Fibroblast of lung (primary cell): ENCODE results near the gene ABCA4. TPM values are rescaled to one million over a fixed set of nuclear protein-coding genes. Genes with fewer than 3 reads are reported as not detected.
"Not testable (repeated sequence)": the region's sequence is repeated elsewhere in the genome, so short reads cannot be mapped to it uniquely, and the experiment has no call there.

Experiments
- DNase-seq, 2 donors: peaks; one replicate each; pipeline versions ENCODE4 v3.0.0 to v3.0.0-alpha.2; 2010; ENCODE audit warnings: low read depth in 2 of 2
- H2AFZ ChIP-seq: 2 replicates; pipeline ENCODE4 v1.5.1; 2012; ENCODE audit warnings: low read length, control low read depth, inconsistent platforms
- H3K27ac ChIP-seq: 2 replicates; pipeline ENCODE4 v1.5.1; 2011; ENCODE audit warnings: low read length, control low read depth; ENCODE audit not compliant: insufficient read depth
- H3K27me3 ChIP-seq: 2 replicates; pipeline ENCODE4 v1.5.1; 2011; ENCODE audit warnings: mild to moderate bottlenecking, low read length; ENCODE audit not compliant: control insufficient read depth, insufficient read depth
- H3K36me3 ChIP-seq: 2 replicates; pipeline ENCODE4 v1.5.1; 2011; ENCODE audit warnings: low read length; ENCODE audit not compliant: control insufficient read depth, insufficient read depth
- H3K4me1 ChIP-seq: 2 replicates; pipeline ENCODE4 v1.5.1; 2011; ENCODE audit warnings: low read length; ENCODE audit not compliant: control insufficient read depth, insufficient read depth; ENCODE audit errors: extremely low read depth
- H3K4me2 ChIP-seq: 2 replicates; pipeline ENCODE4 v1.5.1; 2011; ENCODE audit warnings: low read length, control low read depth; ENCODE audit not compliant: insufficient read depth; ENCODE audit errors: extremely low read depth
- H3K4me3 ChIP-seq, 4 experiments: fragments of 200-600 bp in 1 of 4; sonication (generic) in 1 of 4; replicated peaks in 1 of 4; 2 replicates each; pipeline ENCODE4 v1.5.1; 2011 to 2016; ENCODE audit warnings: low read length in 4 of 4, low read depth in 3 of 4, mild to moderate bottlenecking in 3 of 4, control low read depth in 2 of 4, inconsistent platforms in 1 of 4, mixed read lengths in 1 of 4; ENCODE audit not compliant: insufficient read depth in 1 of 4; ENCODE audit errors: control extremely low read depth in 1 of 4
- H3K79me2 ChIP-seq: 2 replicates; pipeline ENCODE4 v1.5.1; 2012; ENCODE audit warnings: mild to moderate bottlenecking, low read length, inconsistent platforms; ENCODE audit not compliant: control insufficient read depth, insufficient read depth
- H3K9ac ChIP-seq: 2 replicates; pipeline ENCODE4 v1.5.1; 2011; ENCODE audit warnings: mild to moderate bottlenecking, low read length, control low read depth; ENCODE audit not compliant: insufficient read depth
- H3K9me3 ChIP-seq: 2 replicates; pipeline ENCODE4 v1.5.1; 2012; ENCODE audit warnings: low read depth, low read length; ENCODE audit not compliant: control insufficient read depth, insufficient read depth
- H4K20me1 ChIP-seq: 2 replicates; pipeline ENCODE4 v1.5.1; 2011; ENCODE audit warnings: low read length; ENCODE audit not compliant: control insufficient read depth, insufficient read depth; ENCODE audit errors: extremely low read depth
- EZH2 ChIP-seq: IDR thresholded peaks from 2 replicates; pipeline ENCODE4 v1.5.1; 2012; ENCODE audit warnings: low read length, control low read depth, mild to moderate bottlenecking; ENCODE audit errors: missing control alignments
- polyA plus RNA-seq, 2 donors: library from polyadenylated mRNA; depleted of rRNA in 1 of 2; stranded (reverse) in 1 of 2; unstranded in 1 of 2; fragments of >200 nt; gene quantifications; 2 replicates each; pipeline ENCODE4 v1.2.1, GENCODE V29; 2011 to 2012; ENCODE audit warnings: missing spikeins in 1 of 2
- total RNA-seq: library from RNA; depleted of rRNA; stranded (reverse); fragments of >200 nt; gene quantifications from 2 replicates; pipeline ENCODE4 v1.2.1, GENCODE V29; 2014
- TF ChIP-seq, protein P1 (sequence below), 2 donors: IDR thresholded peaks in 1 of 2; conservative IDR thresholded peaks in 1 of 2; 1 replicate in 1 of 2; 2 replicates in 1 of 2; pipeline ENCODE4 v1.5.1; 2011 to 2012; ENCODE audit warnings: low read length in 2 of 2, control low read depth in 1 of 2, inconsistent platforms in 1 of 2, low read depth in 1 of 2, mild to moderate bottlenecking in 1 of 2

The ABCA4 gene
- total and polyA plus RNA-seq, 2 donors (not counting 1 experiment from before 2014, with no cell fraction given) = 0.07 to 0.33 TPM

DNA sequence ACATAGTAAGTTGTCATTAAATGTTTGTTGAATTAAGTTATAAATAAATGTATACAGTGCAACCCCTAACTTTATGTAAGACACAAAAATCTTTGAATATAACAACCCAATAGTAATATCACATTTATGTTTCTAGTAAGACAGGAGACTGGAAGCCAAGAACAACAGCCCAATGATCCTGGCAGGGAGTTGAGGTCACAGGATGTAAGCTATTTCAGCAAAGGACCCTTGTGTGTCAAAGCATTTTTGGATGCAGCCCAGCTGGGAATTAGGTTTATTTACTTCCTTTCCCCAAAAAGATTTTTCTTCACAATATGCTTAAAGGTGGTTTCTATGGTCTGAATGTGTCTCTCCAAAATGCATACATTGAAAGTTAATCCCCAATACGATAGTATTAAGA, 34.0 kb upstream of the ABCA4 start:
- Histone ChIP-seq H3K27ac (no peak overlapping the region), H3K4me2 (no peak overlapping the region), H2AFZ (no peak overlapping the region), H3K4me3 (no peak overlapping the region), H4K20me1 (no peaks in the 10 kb centered on the region), H3K79me2 (no peaks in the 10 kb centered on the region), H3K4me1 (no peaks in the 10 kb centered on the region), H3K9ac (no peak overlapping the region), H3K27me3 (no peaks in the 10 kb centered on the region), H3K9me3 (no peaks in the 10 kb centered on the region), H3K36me3 (no peaks in the 10 kb centered on the region)
- no peak for TF ChIP-seq EZH2
- DNase-seq = peak in 1 of 2 donors; percentile 42

DNA sequence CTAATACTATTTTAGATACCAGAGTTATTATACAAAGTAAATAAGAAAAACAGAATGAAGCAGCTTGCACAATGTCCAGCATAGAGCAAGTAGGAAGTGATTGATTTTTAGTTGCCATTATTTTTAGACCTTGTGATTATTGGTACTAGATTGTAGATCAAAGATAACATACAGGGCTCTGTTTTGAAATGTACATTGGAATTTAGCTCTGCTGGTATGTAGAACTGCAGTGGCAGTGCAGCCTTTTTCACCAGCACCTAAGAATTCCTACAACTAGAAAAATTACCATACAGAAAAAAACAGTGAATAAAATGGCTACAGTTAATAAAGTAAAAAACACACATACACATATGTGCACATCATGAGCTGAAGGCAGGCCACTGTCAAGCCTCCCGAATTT, 32.2 kb upstream of the ABCA4 start:
- H3K4me2 ChIP-seq = no peak overlapping the region

DNA sequence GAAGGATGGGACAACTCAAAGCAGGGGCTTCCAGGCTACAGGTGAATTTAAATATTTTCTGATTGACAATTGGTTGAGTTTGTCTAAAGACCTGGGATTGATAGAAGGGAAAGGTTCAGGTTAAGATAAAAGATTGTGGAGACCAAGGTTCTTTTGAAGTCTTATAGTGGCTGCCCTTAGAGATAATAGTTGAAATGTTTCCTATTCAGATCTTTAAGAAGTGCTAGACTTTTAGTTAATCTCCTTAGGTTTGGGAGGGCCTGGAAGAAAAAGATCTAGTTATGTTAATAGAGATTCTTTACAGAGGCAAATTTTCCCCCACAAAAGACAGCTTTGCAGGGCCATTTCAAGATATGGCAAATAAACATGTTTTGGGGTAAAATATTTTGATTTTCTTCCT, 28.2 kb upstream of the ABCA4 start:
- not testable (repeated sequence) for H3K79me2 ChIP-seq, H3K27me3 ChIP-seq, H3K27ac ChIP-seq, H4K20me1 ChIP-seq, H3K9ac ChIP-seq, H3K4me3 ChIP-seq, H3K9me3 ChIP-seq, DNase-seq, H2AFZ ChIP-seq, H3K4me1 ChIP-seq, H3K36me3 ChIP-seq, H3K4me2 ChIP-seq

More for the DNA sequence above, 32.2 kb upstream of the ABCA4 start:
- Histone ChIP-seq H3K4me1 (no peaks in the 10 kb centered on the region), H2AFZ (no peak overlapping the region), H4K20me1 (no peaks in the 10 kb centered on the region), H3K79me2 (no peaks in the 10 kb centered on the region), H3K36me3 (no peaks in the 10 kb centered on the region), H3K27me3 (no peaks in the 10 kb centered on the region), H3K9me3 (no peaks in the 10 kb centered on the region), H3K27ac (no peak overlapping the region), H3K9ac (no peak overlapping the region), H3K4me3 (no peak overlapping the region)
- TF ChIP-seq, protein P1, sequence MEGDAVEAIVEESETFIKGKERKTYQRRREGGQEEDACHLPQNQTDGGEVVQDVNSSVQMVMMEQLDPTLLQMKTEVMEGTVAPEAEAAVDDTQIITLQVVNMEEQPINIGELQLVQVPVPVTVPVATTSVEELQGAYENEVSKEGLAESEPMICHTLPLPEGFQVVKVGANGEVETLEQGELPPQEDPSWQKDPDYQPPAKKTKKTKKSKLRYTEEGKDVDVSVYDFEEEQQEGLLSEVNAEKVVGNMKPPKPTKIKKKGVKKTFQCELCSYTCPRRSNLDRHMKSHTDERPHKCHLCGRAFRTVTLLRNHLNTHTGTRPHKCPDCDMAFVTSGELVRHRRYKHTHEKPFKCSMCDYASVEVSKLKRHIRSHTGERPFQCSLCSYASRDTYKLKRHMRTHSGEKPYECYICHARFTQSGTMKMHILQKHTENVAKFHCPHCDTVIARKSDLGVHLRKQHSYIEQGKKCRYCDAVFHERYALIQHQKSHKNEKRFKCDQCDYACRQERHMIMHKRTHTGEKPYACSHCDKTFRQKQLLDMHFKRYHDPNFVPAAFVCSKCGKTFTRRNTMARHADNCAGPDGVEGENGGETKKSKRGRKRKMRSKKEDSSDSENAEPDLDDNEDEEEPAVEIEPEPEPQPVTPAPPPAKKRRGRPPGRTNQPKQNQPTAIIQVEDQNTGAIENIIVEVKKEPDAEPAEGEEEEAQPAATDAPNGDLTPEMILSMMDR (conservative IDR thresholded peaks at IDR 0.05 in 1 of 2, IDR thresholded peaks at IDR 0.05 in 1 of 2; ENCODE audit: low read depth in 1 of 2, low read length in 2 of 2) = no peak
- no peak for TF ChIP-seq EZH2
- no peak for DNase-seq

DNA sequence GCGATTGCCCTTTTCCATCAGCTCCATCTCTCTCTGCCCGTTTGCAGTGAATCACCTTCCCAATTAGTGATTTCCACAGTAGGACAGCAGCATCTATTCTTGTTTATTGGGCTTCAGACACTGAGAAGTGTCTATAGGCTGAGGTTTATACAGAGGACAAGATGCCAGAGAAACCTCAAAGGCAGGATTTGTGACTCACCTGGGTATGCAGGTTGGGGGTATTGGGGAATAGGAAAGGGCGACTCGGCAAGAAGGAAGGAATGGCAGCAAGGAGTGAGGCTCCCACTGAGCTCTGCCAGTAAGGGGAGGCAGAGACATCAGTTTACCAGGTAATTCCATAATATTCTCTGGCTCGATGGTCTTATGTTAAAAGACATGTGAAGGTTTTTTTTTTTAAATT, 25.3 kb upstream of the ABCA4 start:
- Histone ChIP-seq H3K4me2 (no peak overlapping the region), H3K4me3 (no peak overlapping the region), H2AFZ (no peak overlapping the region), H3K27ac (no peak overlapping the region), H3K79me2 (no peaks in the 10 kb centered on the region), H3K9ac (no peak overlapping the region), H3K4me1 (peaks cover 4% of the 10 kb centered on the region), H3K9me3 (no peaks in the 10 kb centered on the region), H4K20me1 (no peaks in the 10 kb centered on the region), H3K36me3 (no peaks in the 10 kb centered on the region), H3K27me3 (no peaks in the 10 kb centered on the region)
- TF ChIP-seq EZH2 = no peak
- TF ChIP-seq, protein P1 (conservative IDR thresholded peaks at IDR 0.05 in 1 of 2, IDR thresholded peaks at IDR 0.05 in 1 of 2; ENCODE audit: low read depth in 1 of 2, low read length in 2 of 2) = no peak
- no peak for DNase-seq
